ENCODE results near the gene DSCAML1. TPM values are rescaled to one million over a fixed set of nuclear protein-coding genes. Genes with fewer than 3 reads are reported as not detected.

DSCAML1 gene
- total RNA-seq, 2 donors from 2014 or later: 0.33 to 1.6 TPM

- Histone ChIP-seq H3K36me3 (replicated peaks in 1 of 2; ENCODE audit: insufficient read depth in 1 of 2, low read depth in 2 of 2) (no peaks in the 10 kb centered on the region), H3K9me3 (no peaks in the 10 kb centered on the region), H3K27ac (no peak overlapping the region), H3K4me1 (no peaks in the 10 kb centered on the region), H3K4me3 (no peak overlapping the region), H3K27me3 (peaks cover 0 to 4% of the 10 kb centered on the region in 2 donors)
- ATAC-seq: no peak
- DNase-seq: no peak
- intact Hi-C loops (cut with DNase I): no loop called here
- 39 to 48% methylated on average over 3 of the region's 3 CpGs for WGBS, 2 donors
- TF ChIP-seq POLR2A (IDR thresholded peaks at IDR 0.05) (no peak), CTCF (IDR thresholded peaks at IDR 0.05) (no peak)
These were observed 154.2 kb downstream of the DSCAML1 start for GRCh38 chr11:117642835-117643234.

- no peaks in the 10 kb centered on the region for H3K36me3 ChIP-seq (replicated peaks in 1 of 2; ENCODE audit: insufficient read depth in 1 of 2, low read depth in 2 of 2)
- 59 to 66% methylated on average over 4 of the region's 4 CpGs for WGBS, 2 donors
- ATAC-seq (no peak), DNase-seq (no peak)
- H3K27me3 ChIP-seq: peaks cover 0 to 4% of the 10 kb centered on the region in 2 donors
- no peaks in the 10 kb centered on the region for H3K9me3 ChIP-seq
- intact Hi-C loops (cut with DNase I): no loop called here
- TF ChIP-seq CTCF (IDR thresholded peaks at IDR 0.05) (no peak), POLR2A (IDR thresholded peaks at IDR 0.05) (no peak)
- no peak overlapping the region for H3K4me3 ChIP-seq
- no peak overlapping the region for H3K27ac ChIP-seq
- H3K4me1 ChIP-seq: no peaks in the 10 kb centered on the region
These were observed 154.6 kb downstream of the DSCAML1 start for GRCh38 chr11:117642396-117642795.

DNA sequence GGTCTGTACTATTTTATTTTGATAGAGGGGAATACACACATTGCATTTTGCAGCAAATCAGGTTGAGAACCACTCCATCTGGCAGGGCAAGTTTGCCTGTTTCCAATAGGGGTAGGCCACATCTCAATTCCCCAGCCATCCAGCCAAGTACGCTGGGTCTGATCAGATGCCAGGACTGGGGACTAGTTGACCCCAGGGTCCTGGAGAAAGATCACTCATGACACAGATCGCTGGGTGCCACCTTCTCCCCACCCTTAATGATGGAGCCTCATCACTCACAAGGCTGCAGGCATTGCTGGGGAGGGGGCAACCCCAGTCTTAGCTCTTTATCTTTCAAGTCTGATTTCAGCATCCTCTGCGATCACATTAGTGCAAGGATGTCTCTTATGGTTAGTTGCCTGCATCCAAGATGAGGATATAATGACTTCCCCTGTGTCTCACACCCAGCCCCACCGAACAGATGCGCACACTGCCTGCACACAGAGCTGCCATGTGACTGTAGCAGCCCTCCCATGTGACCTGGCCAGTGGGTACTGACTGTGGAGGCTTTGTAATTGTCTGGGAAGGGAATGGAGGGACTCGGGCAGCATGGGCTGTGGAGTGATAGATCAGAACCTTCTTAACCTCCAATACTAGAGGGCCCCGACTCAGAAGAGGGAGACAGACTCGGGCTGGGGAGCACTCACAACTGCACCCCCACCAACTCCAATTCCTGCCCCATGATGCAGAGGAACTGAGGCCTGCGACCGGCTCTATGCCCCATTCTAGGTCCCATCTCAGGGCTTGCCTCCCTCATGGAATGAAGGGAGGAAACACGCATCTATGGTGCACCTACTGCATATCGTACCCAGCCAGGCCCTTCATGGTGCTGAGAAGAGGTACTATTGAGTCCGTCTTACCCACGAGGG is 155.8 kb downstream of the DSCAML1 start:
- no peaks in the 10 kb centered on the region for H3K36me3 ChIP-seq (replicated peaks in 1 of 2; ENCODE audit: insufficient read depth in 1 of 2, low read depth in 2 of 2)
- no peak for ATAC-seq
- H3K9me3 ChIP-seq: no peaks in the 10 kb centered on the region
- TF ChIP-seq POLR2A (IDR thresholded peaks at IDR 0.05) (no peak), CTCF (IDR thresholded peaks at IDR 0.05) (no peak)
- WGBS, 2 donors: 69 to 73% methylated on average over 12 to 14 of the region's 14 CpGs
- H3K4me3 ChIP-seq: no peak overlapping the region
- H3K27ac ChIP-seq: no peak overlapping the region
- H3K4me1 ChIP-seq: no peaks in the 10 kb centered on the region
- peaks cover 0 to 4% of the 10 kb centered on the region in 2 donors for H3K27me3 ChIP-seq
- DNase-seq: no peak
- intact Hi-C loops (cut with DNase I): no loop called here

DNA sequence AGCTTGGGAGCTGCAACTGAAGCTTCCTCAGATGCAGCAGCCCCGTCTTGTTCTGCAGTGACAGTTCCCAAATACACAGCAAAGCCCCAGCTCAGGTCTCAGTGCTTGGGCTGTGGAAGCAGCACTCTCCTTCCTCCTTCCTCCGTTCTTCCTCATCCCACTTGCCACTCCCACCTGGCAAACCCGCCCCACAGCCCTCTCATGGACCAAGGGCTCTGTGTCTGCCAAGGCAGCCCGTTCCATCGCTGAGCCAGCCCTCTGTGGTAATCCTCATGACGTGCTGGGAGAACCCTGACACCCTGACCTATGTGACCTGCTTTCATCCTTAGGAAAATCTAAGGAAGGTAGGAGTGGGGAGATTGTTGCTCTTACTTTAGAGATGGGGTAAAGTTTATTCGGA is 157.0 kb downstream of the DSCAML1 start:
- no peak for DNase-seq
- Histone ChIP-seq H3K27me3 (peaks cover 0 to 1% of the 10 kb centered on the region in 2 donors), H3K27ac (no peak overlapping the region), H3K4me3 (no peak overlapping the region), H3K4me1 (no peaks in the 10 kb centered on the region), H3K36me3 (replicated peaks in 1 of 2; ENCODE audit: insufficient read depth in 1 of 2, low read depth in 2 of 2) (no peaks in the 10 kb centered on the region), H3K9me3 (no peaks in the 10 kb centered on the region)
- no peak for ATAC-seq
- TF ChIP-seq POLR2A (IDR thresholded peaks at IDR 0.05) (no peak), CTCF (IDR thresholded peaks at IDR 0.05) (no peak)
- intact Hi-C loops (cut with DNase I): no loop called here
- 54 to 55% methylated on average over 4 to 7 of the region's 7 CpGs for WGBS, 2 donors

DNA sequence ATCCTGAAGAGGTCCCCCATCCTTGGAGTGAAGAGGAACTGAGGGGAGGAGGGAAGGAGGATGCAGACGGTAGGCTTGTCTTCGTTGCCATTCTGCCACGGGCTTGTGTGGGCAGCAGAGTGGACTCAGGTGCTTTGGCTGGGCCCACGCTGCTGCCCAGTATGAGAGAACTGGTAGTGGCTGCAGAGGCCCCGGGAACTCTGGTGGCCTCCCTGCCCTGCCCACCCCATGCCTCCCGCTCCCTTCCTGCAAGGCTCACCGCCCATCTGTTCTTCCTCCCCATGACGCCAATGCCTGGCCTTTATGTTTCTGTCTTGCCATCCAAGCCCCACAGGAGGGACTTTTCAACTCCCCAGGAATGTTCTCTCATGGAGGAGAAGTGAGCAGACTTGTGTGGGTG is 157.4 kb downstream of the DSCAML1 start:
- DNase-seq (no peak), ATAC-seq (no peak)
- H3K36me3 ChIP-seq (replicated peaks in 1 of 2; ENCODE audit: insufficient read depth in 1 of 2, low read depth in 2 of 2): no peaks in the 10 kb centered on the region
- no peaks in the 10 kb centered on the region for H3K27me3 ChIP-seq
- H3K9me3 ChIP-seq: no peaks in the 10 kb centered on the region
- H3K4me1 ChIP-seq: no peaks in the 10 kb centered on the region
- H3K4me3 ChIP-seq: no peak overlapping the region
- intact Hi-C loops (cut with DNase I): no loop called here
- WGBS, 2 donors: 84 to 89% methylated on average over 7 to 8 of the region's 8 CpGs
- no peak overlapping the region for H3K27ac ChIP-seq
- TF ChIP-seq POLR2A (IDR thresholded peaks at IDR 0.05): no peak
- no peak for TF ChIP-seq CTCF (IDR thresholded peaks at IDR 0.05)
